Activated T-cell treated with anti-CD3 and anti-CD28 coated beads for 24 hours (primary cell): ENCODE data around the gene RPL35A.
"Not testable (repeated sequence)": the region's sequence is repeated elsewhere in the genome, so short reads cannot be mapped to it uniquely, and the experiment has no call there.

Source experiments
- DNase-seq: peaks from one replicate; pipeline ENCODE4 v3.0.0-alpha.2; 2020; ENCODE audit warnings: low read depth

Gene RPL35A

GRCh38 chr3:197949778-197950676, at the start of gene RPL35A:
Gene RPL35A, plus strand, starts transcription at chr3:197950190. Its CDS starts 778 bp downstream, at chr3:197950968.
- peak; percentile 79 for DNase-seq

GRCh38 chr3:197901626-197902025, 48.4 kb upstream of the RPL35A start:
- DNase-seq = no peak

GRCh38 chr3:197906023-197906849, 43.8 kb upstream of the RPL35A start:
- peak; percentile 74 for DNase-seq

- DNase-seq = no peak
These were observed 43.2 kb upstream of the RPL35A start for GRCh38 chr3:197906850-197907187.

GRCh38 chr3:197907196-197907595, 42.8 kb upstream of the RPL35A start:
- DNase-seq = no peak

- not testable (repeated sequence) for DNase-seq
These were observed 41.4 kb upstream of the RPL35A start for GRCh38 chr3:197908550-197908949.

GRCh38 chr3:197908957-197909701, 40.9 kb upstream of the RPL35A start:
- DNase-seq = no peak

- no peak for DNase-seq
These were observed 37.1 kb upstream of the RPL35A start for GRCh38 chr3:197912741-197913476.

- no peak for DNase-seq
These were observed 36.2 kb upstream of the RPL35A start for GRCh38 chr3:197913641-197914380.

- not testable (repeated sequence) for DNase-seq
These were observed 28.3 kb upstream of the RPL35A start for GRCh38 chr3:197921429-197922275.

GRCh38 chr3:197926418-197926817, 23.6 kb upstream of the RPL35A start:
- no peak for DNase-seq

GRCh38 chr3:197927578-197927977, 22.4 kb upstream of the RPL35A start:
- DNase-seq = not testable (repeated sequence)

GRCh38 chr3:197936819-197937384, 13.1 kb upstream of the RPL35A start:
- DNase-seq = no peak

- no peak for DNase-seq
These were observed 9.1 kb upstream of the RPL35A start for GRCh38 chr3:197940745-197941384.

GRCh38 chr3:197942956-197943556, 6.9 kb upstream of the RPL35A start:
- peak; percentile 36 for DNase-seq

GRCh38 chr3:197949191-197949777, 706 bp upstream of the RPL35A start:
- no peak for DNase-seq

- DNase-seq = no peak
These were observed 679 bp downstream of the RPL35A start for GRCh38 chr3:197950677-197951061.

- DNase-seq = no peak
These were observed 1.5 kb downstream of the RPL35A start for GRCh38 chr3:197951392-197951990.
